Esophagus squamous epithelium (tissue), 5 donors: Measurements from ENCODE around the gene IL22RA2. TPM values are rescaled to one million over a fixed set of nuclear protein-coding genes. Genes with fewer than 3 reads are reported as not detected.

Experiments
- DNase-seq: peaks from one replicate; lab custom pipeline; 2025; lab: John Stamatoyannopoulos, UW
- H3K27ac ChIP-seq, 4 donors: fragments of 200-600 bp; sonication (generic); one replicate each; pipeline ENCODE4 v1.5.1; 2016 to 2019; ENCODE audit warnings: mild to moderate bottlenecking in 1 of 4
- H3K27me3 ChIP-seq, 4 donors: fragments of 200-600 bp; sonication (generic); 1 replicate in 3 of 4; 2 replicates in 1 of 4; pipeline versions ENCODE4 v1.5.1 to v1.6.0; 2017 to 2021; ENCODE audit warnings: antibody characterized with exemption in 1 of 4
- H3K36me3 ChIP-seq, 3 donors: fragments of 200-600 bp; sonication (generic); one replicate each; pipeline ENCODE4 v1.5.1; 2016 to 2019
- H3K4me1 ChIP-seq, 3 donors: fragments of 200-600 bp; sonication (generic); one replicate each; pipeline ENCODE4 v1.5.1; 2017 to 2019
- H3K4me3 ChIP-seq, 4 donors: fragments of 200-600 bp; sonication (generic); 1 replicate in 3 of 4; 2 replicates in 1 of 4; pipeline ENCODE4 v1.5.1; 2016 to 2019; ENCODE audit warnings: mild to moderate bottlenecking in 2 of 4, moderate library complexity in 1 of 4
- H3K9me3 ChIP-seq, 3 donors: fragments of 200-600 bp; sonication (generic); one replicate each; pipeline ENCODE4 v1.5.1; 2016 to 2019
- CTCF ChIP-seq, 6 experiments: fragments of 450-650 bp in 4 of 6; fragments of 200-600 bp in 2 of 6; sonication (generic) in 2 of 6; IDR thresholded peaks; one replicate each; pipeline ENCODE4 v1.5.1; 2016 to 2019; ENCODE audit warnings: antibody characterized with exemption in 6 of 6, mild to moderate bottlenecking in 4 of 6, moderate library complexity in 4 of 6
- POLR2A ChIP-seq, 4 donors: fragments of 450-650 bp; IDR thresholded peaks; one replicate each; pipeline ENCODE4 v1.6.1; 2017; ENCODE audit warnings: antibody characterized with exemption in 4 of 4, mild to moderate bottlenecking in 4 of 4, moderate library complexity in 3 of 4
- WGBS, 2 donors: methylation state at CpG; one replicate each; pipeline ENCODE4 v1.1.5; 2018; 5-methylcytosine and 5-hydroxymethylcytosine counted together
- intact Hi-C: fragments of 100-400 bp; cut with DNase I; formaldehyde crosslinking; loops from one replicate; pipeline ENCODE4 v1.15.0; 2022
- total RNA-seq, 4 donors: library from RNA; depleted of rRNA; stranded (reverse); fragments of >200 nt; gene quantifications; one replicate each; pipeline ENCODE4 v1.1.0, GENCODE V29; 2016
- donor health status: DM: yes; HTN: yes; CAD: no.

The IL22RA2 gene
- total RNA-seq, 4 donors from 2014 or later, result not detected

DNA sequence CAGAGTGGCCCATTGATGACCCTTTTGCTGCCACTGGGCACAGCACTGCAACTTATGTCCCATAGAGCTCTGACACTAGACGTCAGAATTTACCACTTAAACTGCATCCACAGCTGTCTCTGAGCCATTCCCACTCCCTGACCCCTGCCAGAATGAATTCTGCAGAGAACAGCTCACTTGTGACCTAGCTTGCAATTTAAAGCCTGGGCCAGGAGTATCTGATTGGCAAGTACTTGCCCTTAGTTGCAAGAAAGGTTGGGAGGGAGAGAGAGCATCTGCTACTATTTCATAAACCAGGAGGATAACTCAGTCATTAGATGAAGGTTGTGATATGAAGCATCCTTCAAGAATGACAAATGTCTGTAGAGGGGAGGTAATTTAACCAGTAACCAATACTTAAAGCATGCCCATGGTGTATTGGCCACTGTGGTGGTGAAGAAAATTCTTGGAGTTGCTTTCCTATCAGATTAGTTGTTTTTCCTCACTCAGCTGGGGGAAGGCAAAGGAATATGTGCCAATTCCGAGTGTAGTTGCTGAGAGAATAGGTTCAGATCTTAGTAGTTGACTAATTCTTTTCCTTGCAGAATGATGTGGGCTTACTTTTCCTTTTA, 46.5 kb downstream of the IL22RA2 start:
- no peak overlapping the region for H3K4me3 ChIP-seq
- peaks cover 0 to 6% (median 0%) of the 10 kb centered on the region in 3 donors for H3K4me1 ChIP-seq
- intact Hi-C loops, result no loop called here
- TF ChIP-seq POLR2A (IDR thresholded peaks at IDR 0.05) (no peak), CTCF (IDR thresholded peaks at IDR 0.05) (no peak)
- H3K27me3 ChIP-seq, result peaks cover 0 to 15% (median 0%) of the 10 kb centered on the region in 4 donors
- 76 to 77% methylated on average over 2 of the region's 2 CpGs for WGBS, 2 donors
- H3K36me3 ChIP-seq, result no peaks in the 10 kb centered on the region
- no peak overlapping the region for H3K27ac ChIP-seq
- DNase-seq, result no peak
- peaks cover 0 to 6% (median 4%) of the 10 kb centered on the region in 3 donors for H3K9me3 ChIP-seq

GRCh38 chr6:137123078-137123477, 50.4 kb downstream of the IL22RA2 start:
- H3K4me3 ChIP-seq, result no peak overlapping the region
- no peak for DNase-seq
- intact Hi-C loops, result no loop called here
- no peaks in the 10 kb centered on the region for H3K27me3 ChIP-seq
- H3K36me3 ChIP-seq, result no peaks in the 10 kb centered on the region
- no peak for TF ChIP-seq CTCF (IDR thresholded peaks at IDR 0.05)
- no peak for TF ChIP-seq POLR2A (IDR thresholded peaks at IDR 0.05)
- WGBS, 2 donors, result 86 to 97% methylated on average over 2 of the region's 2 CpGs
- H3K4me1 ChIP-seq, result peaks cover 0 to 6% (median 0%) of the 10 kb centered on the region in 3 donors
- no peak overlapping the region for H3K27ac ChIP-seq
- H3K9me3 ChIP-seq, result peaks cover 0 to 22% (median 8%) of the 10 kb centered on the region in 3 donors

GRCh38 chr6:137122612-137123011, 50.8 kb downstream of the IL22RA2 start:
- Histone ChIP-seq H3K27me3 (no peaks in the 10 kb centered on the region), H3K4me1 (peaks cover 0 to 6% (median 0%) of the 10 kb centered on the region in 3 donors), H3K4me3 (no peak overlapping the region), H3K9me3 (peaks cover 0 to 22% (median 8%) of the 10 kb centered on the region in 3 donors), H3K36me3 (no peaks in the 10 kb centered on the region), H3K27ac (no peak overlapping the region)
- DNase-seq, result no peak
- TF ChIP-seq POLR2A (IDR thresholded peaks at IDR 0.05) (no peak), CTCF (IDR thresholded peaks at IDR 0.05) (no peak)
- WGBS, 2 donors, result 54 to 56% methylated on average over 4 of the region's 4 CpGs
- intact Hi-C loops, result no loop called here

- TF ChIP-seq CTCF (IDR thresholded peaks at IDR 0.05) (no peak), POLR2A (IDR thresholded peaks at IDR 0.05) (no peak)
- H3K27me3 ChIP-seq, result no peaks in the 10 kb centered on the region
- intact Hi-C loops, result no loop called here
- peaks cover 0 to 6% (median 0%) of the 10 kb centered on the region in 3 donors for H3K4me1 ChIP-seq
- no peak overlapping the region for H3K4me3 ChIP-seq
- H3K9me3 ChIP-seq, result peaks cover 0 to 22% (median 8%) of the 10 kb centered on the region in 3 donors
- 71 to 88% methylated on average over 2 of the region's 2 CpGs for WGBS, 2 donors
- DNase-seq, result no peak
- no peak overlapping the region for H3K27ac ChIP-seq
- no peaks in the 10 kb centered on the region for H3K36me3 ChIP-seq
These were observed 51.9 kb downstream of the IL22RA2 start for GRCh38 chr6:137121401-137121997.

DNA sequence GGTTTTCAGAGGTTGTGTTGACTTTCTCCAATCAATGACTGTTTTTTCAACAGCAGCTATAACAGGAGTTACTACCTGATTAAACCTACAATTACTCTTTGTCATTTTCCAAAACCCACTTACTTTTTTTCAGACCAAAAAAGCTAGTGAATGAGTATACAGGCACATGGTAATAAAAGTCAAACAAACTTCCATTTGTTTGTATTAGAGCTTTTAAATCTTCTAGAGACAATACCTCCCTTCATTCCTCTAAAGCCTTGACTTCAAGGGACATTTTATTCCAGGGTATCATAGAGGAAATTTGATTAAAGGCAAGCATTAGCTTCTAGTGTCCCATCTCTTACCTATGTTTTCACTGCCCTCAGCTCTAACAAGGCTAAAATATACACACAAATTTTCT, 52.7 kb downstream of the IL22RA2 start:
- Histone ChIP-seq H3K4me3 (no peak overlapping the region), H3K36me3 (no peaks in the 10 kb centered on the region), H3K27me3 (no peaks in the 10 kb centered on the region), H3K9me3 (peaks cover 0 to 22% (median 8%) of the 10 kb centered on the region in 3 donors), H3K4me1 (peaks cover 0 to 6% (median 0%) of the 10 kb centered on the region in 3 donors), H3K27ac (no peak overlapping the region)
- intact Hi-C loops, result no loop called here
- TF ChIP-seq CTCF (IDR thresholded peaks at IDR 0.05), result no peak
- no peak for TF ChIP-seq POLR2A (IDR thresholded peaks at IDR 0.05)
- no peak for DNase-seq
